ENCODE results near the gene MSL3B.

The MSL3B gene

DNA sequence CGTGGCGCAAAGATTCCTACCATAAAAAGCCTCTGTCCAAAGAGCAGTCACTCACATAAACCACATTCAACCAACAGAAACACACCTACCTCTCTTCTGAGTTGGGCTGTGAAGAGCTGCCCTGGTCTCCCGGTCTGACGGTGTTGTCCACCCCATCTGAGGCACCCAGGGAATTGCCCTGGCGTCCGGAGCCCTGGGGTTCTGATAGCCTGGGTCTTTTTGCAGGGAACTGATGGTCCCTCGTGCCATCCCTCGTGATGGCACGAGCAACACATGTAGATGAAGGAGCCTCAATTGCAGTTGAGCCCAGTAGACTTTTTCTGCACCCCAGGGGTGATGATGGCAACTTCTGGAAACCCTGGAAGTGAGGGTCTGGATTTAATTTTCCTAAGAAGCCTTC is 27.7 kb downstream of the MSL3B start:
- no peak overlapping the region for H3K4me3 ChIP-seq (ENCODE audit: low read depth, low read length)
- TF ChIP-seq, protein P1, sequence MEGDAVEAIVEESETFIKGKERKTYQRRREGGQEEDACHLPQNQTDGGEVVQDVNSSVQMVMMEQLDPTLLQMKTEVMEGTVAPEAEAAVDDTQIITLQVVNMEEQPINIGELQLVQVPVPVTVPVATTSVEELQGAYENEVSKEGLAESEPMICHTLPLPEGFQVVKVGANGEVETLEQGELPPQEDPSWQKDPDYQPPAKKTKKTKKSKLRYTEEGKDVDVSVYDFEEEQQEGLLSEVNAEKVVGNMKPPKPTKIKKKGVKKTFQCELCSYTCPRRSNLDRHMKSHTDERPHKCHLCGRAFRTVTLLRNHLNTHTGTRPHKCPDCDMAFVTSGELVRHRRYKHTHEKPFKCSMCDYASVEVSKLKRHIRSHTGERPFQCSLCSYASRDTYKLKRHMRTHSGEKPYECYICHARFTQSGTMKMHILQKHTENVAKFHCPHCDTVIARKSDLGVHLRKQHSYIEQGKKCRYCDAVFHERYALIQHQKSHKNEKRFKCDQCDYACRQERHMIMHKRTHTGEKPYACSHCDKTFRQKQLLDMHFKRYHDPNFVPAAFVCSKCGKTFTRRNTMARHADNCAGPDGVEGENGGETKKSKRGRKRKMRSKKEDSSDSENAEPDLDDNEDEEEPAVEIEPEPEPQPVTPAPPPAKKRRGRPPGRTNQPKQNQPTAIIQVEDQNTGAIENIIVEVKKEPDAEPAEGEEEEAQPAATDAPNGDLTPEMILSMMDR (IDR thresholded peaks at IDR 0.05; ENCODE audit: borderline replicate concordance, insufficient read depth, low read depth, low read length): no peak

GRCh38 chr2:233839447-233839820 is 28.8 kb downstream of the MSL3B start:
- TF ChIP-seq, protein P1 (IDR thresholded peaks at IDR 0.05; ENCODE audit: borderline replicate concordance, insufficient read depth, low read depth, low read length): no peak
- no peak overlapping the region for H3K4me3 ChIP-seq (ENCODE audit: low read depth, low read length)

- H3K4me3 ChIP-seq (ENCODE audit: low read depth, low read length): no peak overlapping the region
- TF ChIP-seq, protein P1 (IDR thresholded peaks at IDR 0.05; ENCODE audit: borderline replicate concordance, insufficient read depth, low read depth, low read length): no peak
Observed at GRCh38 chr2:233838726-233839446, 29.3 kb downstream of the MSL3B start.

- TF ChIP-seq, protein P1 (IDR thresholded peaks at IDR 0.05; ENCODE audit: borderline replicate concordance, insufficient read depth, low read depth, low read length): no peak
- H3K4me3 ChIP-seq (ENCODE audit: low read depth, low read length): no peak overlapping the region
Observed at GRCh38 chr2:233838251-233838650, 29.9 kb downstream of the MSL3B start.

DNA sequence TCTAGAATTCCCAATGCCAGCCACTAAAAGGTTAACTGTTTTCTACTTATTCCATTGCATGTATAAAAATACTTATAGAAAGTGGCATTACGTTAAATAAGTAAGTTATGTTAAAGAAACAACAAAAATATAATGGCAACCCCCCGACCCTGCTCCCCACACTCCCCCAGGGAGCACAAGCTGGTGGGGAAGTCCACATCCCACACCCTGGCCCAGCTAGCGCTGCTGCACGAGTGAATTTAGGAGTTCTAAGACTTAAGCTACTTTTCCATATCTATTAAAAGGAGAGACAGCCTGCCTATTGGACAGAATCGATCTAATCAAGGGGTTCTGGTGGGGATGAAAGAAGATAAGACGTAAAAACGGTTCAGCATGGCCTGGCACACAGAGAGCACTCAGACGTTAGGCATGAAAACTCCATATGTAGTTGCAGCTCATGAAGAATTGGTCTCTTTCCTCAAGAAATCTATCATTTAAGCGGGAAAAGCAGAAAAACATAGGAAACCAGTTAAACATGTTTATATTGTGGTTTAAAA is 30.4 kb downstream of the MSL3B start:
- TF ChIP-seq, protein P1 (IDR thresholded peaks at IDR 0.05; ENCODE audit: borderline replicate concordance, insufficient read depth, low read depth, low read length): no peak
- no peak overlapping the region for H3K4me3 ChIP-seq (ENCODE audit: low read depth, low read length)

GRCh38 chr2:233836359-233836758 is 31.8 kb downstream of the MSL3B start:
- H3K4me3 ChIP-seq (ENCODE audit: low read depth, low read length): no peak overlapping the region
- TF ChIP-seq, protein P1 (IDR thresholded peaks at IDR 0.05; ENCODE audit: borderline replicate concordance, insufficient read depth, low read depth, low read length): no peak

Measured in GM12875 (cell line).